GM21786 (cell line): ENCODE results near the gene ETDC.

Experiments
- ATAC-seq: cut with Tn5 transposase; IDR thresholded peaks from one replicate; pipeline ENCODE4 v1.9.1; 2021; ENCODE audit not compliant: unreplicated experiment

The ETDC gene

DNA sequence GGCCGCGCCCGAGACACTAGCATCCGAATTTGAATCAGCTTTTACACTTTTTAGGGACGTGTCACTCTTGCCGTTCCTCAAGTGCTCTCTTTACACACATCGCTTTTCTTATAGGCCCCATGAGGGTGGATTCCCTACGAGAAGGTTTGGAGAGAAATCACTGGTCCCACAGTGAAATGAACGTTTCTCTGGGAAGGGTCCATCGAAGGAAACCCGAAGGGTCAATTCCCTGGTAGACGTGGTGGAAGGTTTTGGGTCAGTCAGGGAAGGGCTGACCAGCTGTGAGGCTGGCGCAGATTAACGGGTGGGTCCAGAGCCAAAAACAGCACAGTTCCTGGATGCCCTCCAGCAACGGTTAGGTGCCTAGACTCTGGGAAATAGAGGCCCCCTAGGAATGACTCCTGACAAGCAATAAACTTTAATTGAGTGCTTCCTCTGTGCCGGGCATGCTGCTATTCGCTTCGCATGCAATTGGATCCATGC lies 35.9 kb downstream of the ETDC start:
- no peak for ATAC-seq

DNA sequence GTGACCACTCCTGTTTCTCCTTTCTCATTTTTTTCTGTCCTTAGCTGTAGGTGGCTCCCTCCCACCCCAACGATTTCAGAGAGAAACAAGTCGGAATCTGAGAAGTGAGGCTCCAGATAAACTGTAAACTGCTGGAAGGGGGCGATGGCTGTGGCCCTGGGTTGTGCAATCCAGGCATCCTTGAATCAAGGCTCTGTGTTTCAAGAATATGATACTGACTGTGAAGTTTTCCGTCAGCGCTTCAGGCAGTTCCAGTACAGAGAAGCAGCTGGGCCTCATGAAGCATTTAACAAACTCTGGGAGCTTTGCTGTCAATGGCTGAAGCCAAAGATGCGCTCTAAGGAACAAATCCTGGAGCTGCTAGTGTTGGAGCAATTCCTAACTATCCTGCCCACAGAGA lies 37.7 kb downstream of the ETDC start:
- no peak for ATAC-seq

DNA sequence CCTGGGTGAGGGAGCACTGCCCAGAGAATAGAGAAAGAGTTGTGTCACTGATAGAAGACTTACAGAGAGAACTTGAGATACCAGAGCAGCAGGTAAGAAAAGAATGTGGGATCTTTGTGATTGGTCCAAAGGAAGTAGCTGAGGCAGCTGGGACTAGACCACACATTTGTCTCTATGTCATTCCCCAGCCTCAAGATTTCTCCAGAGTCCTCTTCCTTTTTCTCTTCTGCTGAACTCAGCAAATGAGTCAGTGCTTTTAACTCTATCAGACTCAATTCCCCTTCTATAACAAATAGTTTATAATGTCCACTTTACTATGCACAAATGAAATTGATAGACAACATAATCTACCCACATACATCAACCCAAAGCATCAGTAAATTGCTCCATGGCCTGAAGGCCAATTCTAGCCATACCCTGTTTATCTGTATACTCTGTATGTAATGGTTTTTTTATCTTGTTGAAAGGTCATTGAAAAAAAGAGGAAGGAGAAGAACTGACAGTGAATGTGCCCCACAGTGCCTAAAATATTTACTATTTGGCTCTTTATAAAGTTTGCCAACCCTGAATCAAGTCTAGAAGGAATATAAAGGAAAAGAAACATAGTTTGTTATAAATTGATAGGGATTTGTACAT lies 38.2 kb downstream of the ETDC start:
- ATAC-seq, result no peak

DNA sequence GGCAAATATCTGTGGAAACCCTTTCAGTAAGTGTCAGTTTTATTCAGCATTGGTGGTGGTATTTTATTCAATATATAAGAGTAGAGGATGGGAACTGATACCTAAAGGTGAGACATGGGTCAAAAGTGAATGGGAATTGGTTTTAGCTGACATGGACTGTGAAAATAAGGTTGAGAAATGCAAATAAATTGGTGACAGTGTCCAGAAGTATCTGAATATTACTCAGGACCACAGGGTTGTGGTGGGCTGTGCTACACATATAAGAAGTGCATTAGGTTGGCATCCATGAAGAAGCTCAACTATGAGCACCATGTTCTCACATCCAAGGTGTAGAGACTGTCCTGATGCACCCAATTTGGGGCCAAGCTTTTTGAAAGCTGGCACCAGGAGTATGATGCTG lies 45.0 kb downstream of the ETDC start:
- ATAC-seq, result no peak
